ENCODE results near the gene ATPAF2. TPM values are rescaled to one million over a fixed set of nuclear protein-coding genes. Genes with fewer than 3 reads are reported as not detected.

ATPAF2 gene
- total RNA-seq, 1 experiment from 2014 or later, result 38.8 TPM

DNA sequence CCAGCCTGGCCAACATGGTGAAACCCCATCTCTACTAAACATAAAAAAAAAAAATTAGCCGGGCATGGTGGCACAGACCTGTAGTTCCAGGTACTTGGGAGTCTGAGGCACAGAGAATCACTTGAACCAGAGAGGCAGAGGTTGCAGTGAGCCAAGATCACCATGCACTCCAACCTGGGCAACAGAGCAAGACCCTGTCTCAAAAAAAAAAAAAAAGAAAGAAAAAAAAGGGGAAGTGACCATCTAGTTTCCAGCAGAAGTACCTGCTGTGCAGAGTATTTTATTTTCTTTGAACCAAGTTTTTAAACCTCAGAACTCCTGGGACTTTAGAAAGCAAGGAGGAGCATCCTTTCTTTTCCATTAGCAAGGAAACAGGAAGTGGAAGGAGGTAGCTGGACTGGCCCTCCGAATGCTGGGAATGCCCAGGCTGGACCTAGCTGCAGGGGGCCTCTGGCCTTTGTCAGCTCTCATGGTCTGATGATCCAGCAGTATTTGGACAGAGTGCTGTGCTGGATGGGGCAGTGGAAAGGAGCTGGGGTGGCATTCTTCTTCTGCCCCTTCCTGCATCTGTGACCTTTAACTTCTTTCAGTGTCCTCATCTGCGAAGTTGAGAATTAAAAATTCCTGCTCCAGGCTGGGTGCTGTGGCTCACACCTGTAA, 6.9 kb upstream of the ATPAF2 start:
- Histone ChIP-seq H3K27ac (ENCODE audit: low read length) (no peak overlapping the region), H3K4me2 (ENCODE audit: low read depth, low read length, poor library complexity, severe bottlenecking) (no peak overlapping the region), H2AFZ (ENCODE audit: low read length) (no peak overlapping the region), H4K20me1 (ENCODE audit: insufficient read depth, low read depth, low read length) (no peaks in the 10 kb centered on the region), H3K4me1 (ENCODE audit: low read length) (peaks cover 31% of the 10 kb centered on the region), H3K36me3 (ENCODE audit: insufficient read depth, low read length) (peaks cover 7% of the 10 kb centered on the region; the same call in 1 of the 2 replicates), H3K79me2 (ENCODE audit: low read length) (peaks cover 45% of the 10 kb centered on the region), H3K27me3 (ENCODE audit: low read length) (no peaks in the 10 kb centered on the region), H3K4me3 (ENCODE audit: low read length) (no peak overlapping the region), H3K9me2 (replicated peaks; ENCODE audit: insufficient read depth, low read length) (no peaks in the 10 kb centered on the region), H3K9ac (ENCODE audit: low read length) (no peak overlapping the region), H3K9me3 (ENCODE audit: low read length) (no peaks in the 10 kb centered on the region)
- DNase-seq, result peak; percentile 66

DNA sequence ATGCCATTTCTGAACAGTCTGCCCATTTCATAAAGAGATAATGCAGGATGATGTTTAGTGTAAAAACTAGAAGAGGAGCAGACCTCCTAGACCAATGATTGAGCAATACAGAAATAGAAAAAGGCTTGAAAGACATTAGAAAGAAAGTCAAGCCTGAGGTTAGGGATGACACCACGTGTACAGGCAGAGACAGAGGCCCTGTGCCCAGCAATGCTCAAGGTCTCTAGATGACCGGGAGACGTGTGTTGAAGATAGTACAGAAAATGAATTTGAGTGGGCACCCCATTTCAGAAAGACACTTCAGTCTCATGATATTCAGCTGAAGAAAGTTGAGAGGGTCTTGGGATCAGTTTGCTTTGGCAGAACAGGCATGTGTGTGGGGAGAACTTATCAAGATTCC, 5.6 kb upstream of the ATPAF2 start:
- no peak overlapping the region for H3K4me3 ChIP-seq (ENCODE audit: low read length)
- H3K79me2 ChIP-seq (ENCODE audit: low read length), result peaks cover 54% of the 10 kb centered on the region
- no peaks in the 10 kb centered on the region for H3K9me3 ChIP-seq (ENCODE audit: low read length)
- peaks cover 38% of the 10 kb centered on the region for H3K4me1 ChIP-seq (ENCODE audit: low read length)
- H3K4me2 ChIP-seq (ENCODE audit: low read depth, low read length, poor library complexity, severe bottlenecking), result no peak overlapping the region
- no peaks in the 10 kb centered on the region for H4K20me1 ChIP-seq (ENCODE audit: insufficient read depth, low read depth, low read length)
- no peak overlapping the region for H3K9ac ChIP-seq (ENCODE audit: low read length)
- peaks cover 7% of the 10 kb centered on the region; the same call in 1 of the 2 replicates for H3K36me3 ChIP-seq (ENCODE audit: insufficient read depth, low read length)
- H3K27me3 ChIP-seq (ENCODE audit: low read length), result no peaks in the 10 kb centered on the region
- no peak overlapping the region for H2AFZ ChIP-seq (ENCODE audit: low read length)
- no peaks in the 10 kb centered on the region for H3K9me2 ChIP-seq (replicated peaks; ENCODE audit: insufficient read depth, low read length)
- no peak overlapping the region for H3K27ac ChIP-seq (ENCODE audit: low read length)
- no peak for DNase-seq

DNA sequence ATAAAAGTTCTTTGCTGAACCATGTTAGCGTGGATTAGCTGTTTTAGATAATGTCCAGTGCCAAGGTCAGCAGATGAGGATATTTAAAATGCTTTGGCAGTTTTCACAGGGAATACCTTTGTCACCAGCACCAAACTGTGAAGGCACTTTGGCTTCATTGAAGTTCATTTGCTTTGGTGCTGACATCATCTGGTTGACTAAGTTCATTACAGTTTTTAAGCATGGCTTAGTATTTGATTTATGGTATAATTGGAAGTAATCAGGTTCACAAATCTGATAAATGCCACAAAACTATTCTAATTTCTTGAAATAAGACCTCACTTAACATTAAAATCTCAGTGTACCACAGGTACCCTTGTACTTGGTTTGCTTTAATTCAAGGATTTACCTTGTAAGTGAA, 4.5 kb upstream of the ATPAF2 start:
- peak; percentile 55 for DNase-seq
- H3K9me3 ChIP-seq (ENCODE audit: low read length), result no peaks in the 10 kb centered on the region
- no peaks in the 10 kb centered on the region for H3K9me2 ChIP-seq (replicated peaks; ENCODE audit: insufficient read depth, low read length)
- peaks cover 7% of the 10 kb centered on the region; the same call in 1 of the 2 replicates for H3K36me3 ChIP-seq (ENCODE audit: insufficient read depth, low read length)
- no peak overlapping the region for H3K9ac ChIP-seq (ENCODE audit: low read length)
- H3K27me3 ChIP-seq (ENCODE audit: low read length), result no peaks in the 10 kb centered on the region
- H2AFZ ChIP-seq (ENCODE audit: low read length), result no peak overlapping the region
- H3K79me2 ChIP-seq (ENCODE audit: low read length), result peaks cover 60% of the 10 kb centered on the region
- no peaks in the 10 kb centered on the region for H4K20me1 ChIP-seq (ENCODE audit: insufficient read depth, low read depth, low read length)
- no peak overlapping the region for H3K4me3 ChIP-seq (ENCODE audit: low read length)
- H3K4me2 ChIP-seq (ENCODE audit: low read depth, low read length, poor library complexity, severe bottlenecking), result peak overlapping the region; percentile 89
- H3K4me1 ChIP-seq (ENCODE audit: low read length), result peaks cover 38% of the 10 kb centered on the region
- peak overlapping the region; percentile 24; the same call in 1 of the 2 replicates for H3K27ac ChIP-seq (ENCODE audit: low read length)

DNA sequence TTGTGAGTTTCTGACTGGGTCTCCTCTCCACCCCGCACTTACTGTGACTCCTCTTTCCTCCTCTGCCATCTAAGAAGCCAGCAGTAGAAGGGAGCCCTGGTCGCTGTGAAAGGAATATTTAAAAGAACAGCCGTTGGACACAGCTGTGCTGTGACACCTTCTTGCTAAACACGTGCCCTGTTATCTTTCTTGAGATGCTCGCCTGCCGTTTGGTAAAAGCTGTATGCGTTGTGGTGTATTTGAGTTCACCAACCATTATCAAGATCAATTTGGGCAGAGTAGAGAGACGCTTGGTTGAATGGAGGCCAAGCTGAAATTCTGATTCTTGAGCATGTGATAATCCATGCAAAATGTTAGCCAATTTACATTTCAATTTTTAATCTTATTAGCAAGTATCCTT, 4.0 kb upstream of the ATPAF2 start:
- peak overlapping the region; percentile 24; the same call in 1 of the 2 replicates for H3K27ac ChIP-seq (ENCODE audit: low read length)
- peak overlapping the region; percentile 89 for H3K4me2 ChIP-seq (ENCODE audit: low read depth, low read length, poor library complexity, severe bottlenecking)
- no peak overlapping the region for H2AFZ ChIP-seq (ENCODE audit: low read length)

DNA sequence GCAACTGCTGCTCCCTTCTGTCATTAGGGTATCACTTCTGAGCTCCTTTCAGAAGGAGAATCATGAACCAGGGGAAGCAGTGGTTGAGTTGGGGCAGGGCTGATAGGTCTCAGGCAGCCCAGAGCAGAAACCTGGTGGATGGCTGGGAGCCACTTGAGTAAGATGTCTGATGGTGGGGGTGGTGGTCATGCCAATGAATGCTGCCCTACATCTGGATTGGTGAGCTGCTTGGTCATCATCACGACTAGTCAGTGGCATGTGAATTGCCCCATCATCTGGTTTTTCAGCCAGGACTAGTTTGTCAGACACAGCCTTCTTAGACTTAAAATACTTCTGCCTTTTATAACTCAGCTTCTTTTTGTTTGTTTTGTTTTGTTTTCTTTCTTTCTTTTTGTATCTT, 2.8 kb upstream of the ATPAF2 start:
- H3K79me2 ChIP-seq (ENCODE audit: low read length), result peaks cover 77% of the 10 kb centered on the region
- no peaks in the 10 kb centered on the region for H3K27me3 ChIP-seq (ENCODE audit: low read length)
- H3K36me3 ChIP-seq (ENCODE audit: insufficient read depth, low read length), result peaks cover under 1% of the 10 kb centered on the region; the same call in 1 of the 2 replicates
- no peak for DNase-seq
- H2AFZ ChIP-seq (ENCODE audit: low read length), result no peak overlapping the region
- peak overlapping the region; percentile 23; the same call in 1 of the 2 replicates for H3K27ac ChIP-seq (ENCODE audit: low read length)
- no peaks in the 10 kb centered on the region for H3K9me3 ChIP-seq (ENCODE audit: low read length)
- peak overlapping the region; percentile 81; the same call in 1 of the 2 replicates for H3K4me3 ChIP-seq (ENCODE audit: low read length)
- H3K4me1 ChIP-seq (ENCODE audit: low read length), result peaks cover 52% of the 10 kb centered on the region
- peak overlapping the region; percentile 82 for H3K9ac ChIP-seq (ENCODE audit: low read length)
- peak overlapping the region; percentile 89 for H3K4me2 ChIP-seq (ENCODE audit: low read depth, low read length, poor library complexity, severe bottlenecking)
- no peaks in the 10 kb centered on the region for H3K9me2 ChIP-seq (replicated peaks; ENCODE audit: insufficient read depth, low read length)
- H4K20me1 ChIP-seq (ENCODE audit: insufficient read depth, low read depth, low read length), result no peaks in the 10 kb centered on the region

More for the DNA sequence above, 4.0 kb upstream of the ATPAF2 start:
- no peak for DNase-seq
- Histone ChIP-seq H3K4me3 (ENCODE audit: low read length) (no peak overlapping the region), H3K9ac (ENCODE audit: low read length) (no peak overlapping the region), H3K9me2 (replicated peaks; ENCODE audit: insufficient read depth, low read length) (no peaks in the 10 kb centered on the region), H3K79me2 (ENCODE audit: low read length) (peaks cover 65% of the 10 kb centered on the region), H4K20me1 (ENCODE audit: insufficient read depth, low read depth, low read length) (no peaks in the 10 kb centered on the region), H3K36me3 (ENCODE audit: insufficient read depth, low read length) (peaks cover 7% of the 10 kb centered on the region; the same call in 1 of the 2 replicates), H3K27me3 (ENCODE audit: low read length) (no peaks in the 10 kb centered on the region), H3K4me1 (ENCODE audit: low read length) (peaks cover 41% of the 10 kb centered on the region), H3K9me3 (ENCODE audit: low read length) (no peaks in the 10 kb centered on the region)

DNA sequence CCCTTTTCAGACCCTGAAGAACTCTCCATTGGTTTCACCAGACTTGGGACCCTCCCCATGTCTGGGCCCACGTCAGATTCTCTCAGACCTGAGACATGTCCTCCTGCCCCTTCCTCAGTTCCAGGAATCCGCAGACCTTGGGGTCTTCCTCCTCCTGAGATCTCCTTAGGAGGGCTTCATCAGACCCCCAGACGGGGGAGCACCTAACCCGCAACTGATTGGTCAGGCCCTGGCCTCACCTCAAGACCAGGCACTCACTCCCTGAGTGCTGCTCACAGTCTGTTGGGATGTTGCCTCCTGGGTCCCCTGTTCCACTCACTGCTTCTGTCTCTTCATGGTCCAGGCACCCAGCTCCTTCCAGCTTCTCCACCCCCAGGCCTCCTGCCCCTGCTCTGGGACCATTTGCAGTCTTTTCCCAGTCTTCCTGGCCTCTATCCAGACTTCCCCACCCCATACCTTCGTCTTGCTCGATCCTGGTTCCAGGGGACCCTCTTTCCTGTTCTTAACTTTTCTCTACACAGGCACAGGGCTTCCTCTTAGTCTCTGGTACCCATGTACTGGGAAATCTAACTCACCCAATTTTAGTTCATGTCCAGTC, 1.4 kb upstream of the ATPAF2 start:
- no peak overlapping the region for H2AFZ ChIP-seq (ENCODE audit: low read length)
- no peaks in the 10 kb centered on the region for H3K9me2 ChIP-seq (replicated peaks; ENCODE audit: insufficient read depth, low read length)
- peak overlapping the region; percentile 89 for H3K4me2 ChIP-seq (ENCODE audit: low read depth, low read length, poor library complexity, severe bottlenecking)
- no peaks in the 10 kb centered on the region for H3K36me3 ChIP-seq (ENCODE audit: insufficient read depth, low read length)
- no peaks in the 10 kb centered on the region for H3K27me3 ChIP-seq (ENCODE audit: low read length)
- no peaks in the 10 kb centered on the region for H4K20me1 ChIP-seq (ENCODE audit: insufficient read depth, low read depth, low read length)
- H3K9ac ChIP-seq (ENCODE audit: low read length), result peak overlapping the region; percentile 82
- H3K9me3 ChIP-seq (ENCODE audit: low read length), result no peaks in the 10 kb centered on the region
- H3K79me2 ChIP-seq (ENCODE audit: low read length), result peaks cover 90% of the 10 kb centered on the region
- H3K27ac ChIP-seq (ENCODE audit: low read length), result peak overlapping the region; percentile 23; the same call in 1 of the 2 replicates
- peaks cover 59% of the 10 kb centered on the region for H3K4me1 ChIP-seq (ENCODE audit: low read length)
- no peak for DNase-seq
- H3K4me3 ChIP-seq (ENCODE audit: low read length), result peak overlapping the region; percentile 81

DNA sequence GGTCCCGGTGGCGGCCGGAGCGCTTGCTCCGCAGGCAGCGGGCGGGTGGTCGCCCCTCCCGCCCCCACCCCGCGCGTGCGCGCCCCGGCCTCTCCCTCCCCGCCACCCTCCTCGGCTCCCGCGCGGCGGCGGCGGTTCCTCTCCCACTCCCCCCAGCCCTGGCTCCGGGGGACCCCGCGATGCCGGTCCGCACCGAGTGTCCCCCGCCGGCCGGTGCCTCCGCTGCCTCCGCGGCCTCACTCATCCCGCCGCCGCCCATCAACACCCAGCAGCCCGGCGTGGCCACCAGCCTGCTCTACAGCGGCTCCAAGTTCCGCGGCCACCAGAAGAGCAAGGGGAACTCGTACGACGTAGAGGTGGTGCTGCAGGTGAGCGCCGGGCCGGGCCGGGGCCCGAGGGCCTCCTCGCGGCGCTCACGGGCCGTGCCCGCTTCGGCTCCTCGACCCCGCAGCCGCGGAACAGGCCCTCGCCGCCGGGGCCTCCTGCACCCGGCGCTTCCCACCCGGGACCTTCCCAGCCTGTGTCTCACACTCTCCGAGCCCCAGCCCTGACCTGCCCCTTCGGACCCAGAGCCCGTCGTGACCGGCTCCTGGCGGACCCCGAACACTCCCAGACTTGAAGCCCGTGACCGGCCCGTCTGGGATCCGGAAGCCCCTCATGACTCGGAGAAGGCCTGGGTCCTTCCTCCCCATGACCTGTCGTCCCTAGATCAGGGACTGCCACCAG, 730 bp upstream of the ATPAF2 start:
- Histone ChIP-seq H3K4me1 (ENCODE audit: low read length) (peaks cover 63% of the 10 kb centered on the region), H3K27me3 (ENCODE audit: low read length) (no peaks in the 10 kb centered on the region), H3K36me3 (ENCODE audit: insufficient read depth, low read length) (no peaks in the 10 kb centered on the region), H3K4me3 (ENCODE audit: low read length) (peak overlapping the region; percentile 81), H3K4me2 (ENCODE audit: low read depth, low read length, poor library complexity, severe bottlenecking) (peak overlapping the region; percentile 89), H2AFZ (ENCODE audit: low read length) (peak overlapping the region; percentile 75; the same call in 1 of the 2 replicates), H3K9me3 (ENCODE audit: low read length) (no peaks in the 10 kb centered on the region), H3K27ac (ENCODE audit: low read length) (peak overlapping the region; percentile 23; the same call in 1 of the 2 replicates), H3K9ac (ENCODE audit: low read length) (peak overlapping the region; percentile 82), H4K20me1 (ENCODE audit: insufficient read depth, low read depth, low read length) (no peaks in the 10 kb centered on the region), H3K9me2 (replicated peaks; ENCODE audit: insufficient read depth, low read length) (no peaks in the 10 kb centered on the region), H3K79me2 (ENCODE audit: low read length) (peaks cover 94% of the 10 kb centered on the region)
- peak; percentile 75 for DNase-seq

Measured in Karpas-422 (cell line).